CD4-positive, alpha-beta T cell (primary cell): Measurements from ENCODE around the gene BCAS1. TPM values are rescaled to one million over a fixed set of nuclear protein-coding genes. Genes with fewer than 3 reads are reported as not detected.
A peak's percentile ranks its signal among the peaks of the same experiment; 100 is the strongest.

Source experiments
- ATAC-seq: fragments of 200-7000 bp; cut with Tn5 transposase; one replicate; pipeline ENCODE4 v1.10.0; 2022; ENCODE audit warnings: mild to moderate bottlenecking; ENCODE audit not compliant: poor library complexity
- CTCF ChIA-PET: fragments of 350-600 bp; sonication (Branson Sonifier 250); formaldehyde crosslinking; loops from one replicate; lab custom pipeline; 2021; ENCODE audit warnings: antibody characterized with exemption, inconsistent platforms; lab: Charles Lee
- POLR2A ChIA-PET: fragments of 350-600 bp; sonication (Branson Sonifier 250); formaldehyde crosslinking; loops from one replicate; lab custom pipeline; 2021; ENCODE audit warnings: antibody characterized with exemption, inconsistent platforms; lab: Charles Lee
- DNase-seq, 14 experiments: peaks; one replicate each; pipeline ENCODE4 v3.0.0-alpha.2; 2013 to 2020; ENCODE audit warnings: mixed read lengths in 2 of 14
- H3K27ac ChIP-seq, 2 donors: one replicate each; pipeline versions ENCODE4 v1.5.1 to v1.7.0; 2013; ENCODE audit warnings: low read length in 2 of 2, low read depth in 1 of 2, mild to moderate bottlenecking in 1 of 2
- H3K27me3 ChIP-seq, 2 experiments: 1 replicate in 1 of 2; 2 replicates in 1 of 2; pipeline versions ENCODE4 v1.6.1 to v1.7.0; 2013; ENCODE audit warnings: low read length in 2 of 2, control low read depth in 1 of 2, mild to moderate bottlenecking in 1 of 2, moderate library complexity in 1 of 2; ENCODE audit not compliant: insufficient read depth in 2 of 2, control insufficient read depth in 1 of 2
- H3K36me3 ChIP-seq: one replicate; pipeline ENCODE4 v1.6.1; 2013; ENCODE audit warnings: low read length, control low read depth; ENCODE audit not compliant: insufficient read depth
- H3K4me1 ChIP-seq: one replicate; pipeline ENCODE4 v1.6.1; 2013; ENCODE audit warnings: low read length, control low read depth; ENCODE audit not compliant: insufficient read depth
- H3K4me3 ChIP-seq: one replicate; pipeline ENCODE4 v1.5.1; 2013; ENCODE audit warnings: mild to moderate bottlenecking, low read length, moderate library complexity
- H3K9me3 ChIP-seq, 2 experiments: 1 replicate in 1 of 2; 2 replicates in 1 of 2; pipeline versions ENCODE4 v1.6.1 to v1.7.0; 2013; ENCODE audit warnings: low read length in 2 of 2, mild to moderate bottlenecking in 2 of 2, control low read depth in 1 of 2, moderate library complexity in 1 of 2; ENCODE audit not compliant: control insufficient read depth in 1 of 2, insufficient read depth in 1 of 2
- H3K27ac Mint-ChIP-seq: one replicate; pipeline ENCODE4 v1.8.0; 2020; ENCODE audit warnings: mixed read lengths
- H3K27me3 Mint-ChIP-seq: one replicate; pipeline ENCODE4 v1.8.0; 2021; ENCODE audit warnings: mixed read lengths
- H3K36me3 Mint-ChIP-seq: one replicate; pipeline ENCODE4 v1.8.0; 2021; ENCODE audit warnings: low read depth, mixed read lengths
- H3K4me1 Mint-ChIP-seq: one replicate; pipeline ENCODE4 v1.8.0; 2021; ENCODE audit warnings: low read depth, mixed read lengths
- H3K4me3 Mint-ChIP-seq: one replicate; pipeline ENCODE4 v1.8.0; 2020; ENCODE audit warnings: mild to moderate bottlenecking, mixed read lengths
- H3K9me3 Mint-ChIP-seq: one replicate; pipeline ENCODE4 v1.8.0; 2020; ENCODE audit warnings: mixed read lengths
- intact Hi-C, 2 experiments: fragments of 100-400 bp; cut with DNase I in 1 of 2; cut with micrococcal nuclease in 1 of 2; formaldehyde crosslinking; loops; one replicate each; pipeline versions ENCODE4 v1.15.1 to v1.9.0; 2023 to 2025; cut with DNase I, micrococcal nuclease
- total RNA-seq, 174 experiments: library from RNA in 2 of 174; stranded (reverse) in 2 of 174; gene quantifications; one replicate each; pipeline ENCODE4 v1.2.3 and lab custom pipeline; 2021 to 2026
- TF ChIP-seq, protein P1 (sequence below): fragments of 200-600 bp; IDR thresholded peaks from one replicate; pipeline ENCODE4 v1.8.0; 2022; ENCODE audit warnings: antibody characterized with exemption, mild to moderate bottlenecking

Gene BCAS1
- total RNA-seq, 2 experiments from 2014 or later, result 0.20 to 0.27 TPM

DNA sequence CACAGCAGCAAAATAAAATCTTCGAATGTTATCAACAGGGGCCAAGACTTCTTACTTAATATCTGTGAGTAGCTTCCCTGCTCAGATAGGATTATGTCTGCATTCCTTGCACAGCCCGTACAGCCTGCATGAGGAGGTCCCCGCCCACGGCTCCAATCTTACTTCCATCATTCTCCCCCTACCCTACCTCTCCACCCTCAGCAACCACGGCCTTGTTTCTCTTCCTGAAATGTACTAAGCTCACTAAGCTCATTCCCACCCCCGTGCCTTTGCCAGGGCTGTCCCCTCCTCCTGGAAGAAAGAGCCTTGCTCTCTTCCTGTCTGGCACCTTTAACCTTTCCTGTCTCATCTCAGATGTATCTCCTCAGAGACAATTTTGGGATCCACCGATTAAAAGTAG is 120.4 kb downstream of the BCAS1 start:
- Mint-ChIP-seq H3K9me3 (no peaks in the 10 kb centered on the region), H3K27ac (peak overlapping the region; percentile 99), H3K36me3 (peaks cover 5% of the 10 kb centered on the region), H3K4me1 (peaks cover 36% of the 10 kb centered on the region), H3K4me3 (peak overlapping the region; percentile 83), H3K27me3 (no peaks in the 10 kb centered on the region)
- intact Hi-C loops, result loop anchor here in 1 of 2 experiments (5.0 kb wide), 1 partner anchor 252 kb away; no protein-coding TSS in a partner anchor
- no peak overlapping the region for H3K4me3 ChIP-seq
- no peaks in the 10 kb centered on the region for H3K27me3 ChIP-seq
- H3K27ac ChIP-seq, result no peak overlapping the region
- TF ChIP-seq, protein P1, sequence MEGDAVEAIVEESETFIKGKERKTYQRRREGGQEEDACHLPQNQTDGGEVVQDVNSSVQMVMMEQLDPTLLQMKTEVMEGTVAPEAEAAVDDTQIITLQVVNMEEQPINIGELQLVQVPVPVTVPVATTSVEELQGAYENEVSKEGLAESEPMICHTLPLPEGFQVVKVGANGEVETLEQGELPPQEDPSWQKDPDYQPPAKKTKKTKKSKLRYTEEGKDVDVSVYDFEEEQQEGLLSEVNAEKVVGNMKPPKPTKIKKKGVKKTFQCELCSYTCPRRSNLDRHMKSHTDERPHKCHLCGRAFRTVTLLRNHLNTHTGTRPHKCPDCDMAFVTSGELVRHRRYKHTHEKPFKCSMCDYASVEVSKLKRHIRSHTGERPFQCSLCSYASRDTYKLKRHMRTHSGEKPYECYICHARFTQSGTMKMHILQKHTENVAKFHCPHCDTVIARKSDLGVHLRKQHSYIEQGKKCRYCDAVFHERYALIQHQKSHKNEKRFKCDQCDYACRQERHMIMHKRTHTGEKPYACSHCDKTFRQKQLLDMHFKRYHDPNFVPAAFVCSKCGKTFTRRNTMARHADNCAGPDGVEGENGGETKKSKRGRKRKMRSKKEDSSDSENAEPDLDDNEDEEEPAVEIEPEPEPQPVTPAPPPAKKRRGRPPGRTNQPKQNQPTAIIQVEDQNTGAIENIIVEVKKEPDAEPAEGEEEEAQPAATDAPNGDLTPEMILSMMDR, result no peak
- peaks cover 31% of the 10 kb centered on the region for H3K4me1 ChIP-seq
- CTCF ChIA-PET, result interaction anchor here (0.8 to 1.4 kb wide), 3 partner anchors 34 to 1759 kb away, joined by 3 to 4 read pairs (median 4); partner anchors contain the start of genes PFDN4 and ZFP64
- H3K36me3 ChIP-seq, result no peaks in the 10 kb centered on the region
- ATAC-seq (no peak), DNase-seq (no peak)
- POLR2A ChIA-PET, result interaction anchor here (0.9 to 1.4 kb wide), 7 partner anchors 10 to 1759 kb away, joined by 3 to 9 read pairs (median 4); no protein-coding TSS in a partner anchor
- peaks cover 4 to 10% of the 10 kb centered on the region in 2 experiments for H3K9me3 ChIP-seq

GRCh38 chr20:53949319-53949839 is 121.0 kb downstream of the BCAS1 start:
- Histone ChIP-seq H3K27ac (peak overlapping the region; percentile 63 to 83), H3K36me3 (no peaks in the 10 kb centered on the region), H3K4me1 (peaks cover 31% of the 10 kb centered on the region), H3K4me3 (peak overlapping the region; percentile 12), H3K9me3 (peaks cover 4 to 10% of the 10 kb centered on the region in 2 experiments), H3K27me3 (no peaks in the 10 kb centered on the region)
- intact Hi-C loops, result loop anchor here (2.0 to 10.0 kb wide), 2 partner anchors 371 to 735 kb away; no protein-coding TSS in a partner anchor
- DNase-seq (peak; percentile 59 to 92 (median 74)), ATAC-seq (peak; percentile 92)
- TF ChIP-seq, protein P1, result no peak
- Mint-ChIP-seq H3K27me3 (no peaks in the 10 kb centered on the region), H3K36me3 (peaks cover 5% of the 10 kb centered on the region), H3K9me3 (no peaks in the 10 kb centered on the region), H3K4me1 (peaks cover 36% of the 10 kb centered on the region), H3K27ac (peak overlapping the region; percentile 99), H3K4me3 (peak overlapping the region; percentile 83)
- POLR2A ChIA-PET, result interaction anchor here (0.9 to 1.4 kb wide), 7 partner anchors 10 to 1759 kb away, joined by 3 to 9 read pairs (median 4); no protein-coding TSS in a partner anchor
- CTCF ChIA-PET, result interaction anchor here (0.7 to 1.4 kb wide), 4 partner anchors 12 to 1758 kb away, joined by 3 to 4 read pairs (median 4); partner anchors contain the start of genes PFDN4 and ZFP64

GRCh38 chr20:53948383-53949318 is 121.7 kb downstream of the BCAS1 start:
- TF ChIP-seq, protein P1, result no peak
- H3K36me3 ChIP-seq, result no peaks in the 10 kb centered on the region
- peaks cover 5% of the 10 kb centered on the region for H3K36me3 Mint-ChIP-seq
- peaks cover 42% of the 10 kb centered on the region for H3K4me1 Mint-ChIP-seq
- POLR2A ChIA-PET, result interaction anchor here (0.6 to 1.4 kb wide), 6 partner anchors 9 to 1758 kb away, joined by 3 to 9 read pairs (median 4); no protein-coding TSS in a partner anchor
- intact Hi-C loops, result loop anchor here (2.0 to 10.0 kb wide), 2 partner anchors 370 to 734 kb away; no protein-coding TSS in a partner anchor
- no peaks in the 10 kb centered on the region for H3K27me3 Mint-ChIP-seq
- peak overlapping the region; percentile 12 for H3K4me3 ChIP-seq
- H3K27ac Mint-ChIP-seq, result peak overlapping the region; percentile 99
- H3K4me3 Mint-ChIP-seq, result peak overlapping the region; percentile 83
- peaks cover 4 to 10% of the 10 kb centered on the region in 2 experiments for H3K9me3 ChIP-seq
- ATAC-seq, result peak; percentile 63
- no peaks in the 10 kb centered on the region for H3K9me3 Mint-ChIP-seq
- no peaks in the 10 kb centered on the region for H3K27me3 ChIP-seq
- H3K27ac ChIP-seq, result peak overlapping the region; percentile 63 to 83
- CTCF ChIA-PET, result interaction anchor here (0.6 to 0.7 kb wide), 2 partner anchors 12 to 14 kb away, joined by 3 to 4 read pairs; no protein-coding TSS in a partner anchor
- DNase-seq, result peak in 2 of 14 experiments; percentile 6 to 11
- H3K4me1 ChIP-seq, result peaks cover 35% of the 10 kb centered on the region
